SJCRH30 (cell line): ENCODE results near the gene C1orf226. TPM values are rescaled to one million over a fixed set of nuclear protein-coding genes. Genes with fewer than 3 reads are reported as not detected.
"Not testable (repeated sequence)": the region's sequence is repeated elsewhere in the genome, so short reads cannot be mapped to it uniquely, and the experiment has no call there.

ENCODE experiments used
- DNase-seq, 2 experiments: peaks; one replicate each; pipeline ENCODE4 v3.0.0-alpha.2; 2015 to 2020
- H3K27ac ChIP-seq: fragments of 250-450 bp; sonication (Bioruptor Pico); 2 replicates; pipeline ENCODE4 v1.5.1; 2020; ENCODE audit warnings: mild to moderate bottlenecking, moderate library complexity
- H3K27me3 ChIP-seq: fragments of 250-450 bp; sonication (Bioruptor Pico); 2 replicates; pipeline ENCODE4 v1.5.1; 2020; ENCODE audit warnings: mild to moderate bottlenecking, moderate library complexity
- H3K36me3 ChIP-seq: fragments of 250-450 bp; sonication (Bioruptor Pico); 2 replicates; pipeline ENCODE4 v1.5.1; 2020; ENCODE audit warnings: mild to moderate bottlenecking, moderate library complexity
- H3K4me1 ChIP-seq: fragments of 250-450 bp; sonication (Bioruptor Pico); 2 replicates; pipeline ENCODE4 v1.5.1; 2020; ENCODE audit warnings: mild to moderate bottlenecking, moderate library complexity
- H3K4me3 ChIP-seq: fragments of 250-450 bp; sonication (Bioruptor Pico); 2 replicates; pipeline ENCODE4 v1.5.1; 2020; ENCODE audit warnings: mild to moderate bottlenecking, moderate library complexity
- H3K9me3 ChIP-seq: fragments of 250-450 bp; sonication (Bioruptor Pico); replicated peaks from 2 replicates; pipeline ENCODE4 v1.5.1; 2020; ENCODE audit warnings: mild to moderate bottlenecking, moderate library complexity
- total RNA-seq: library from RNA; depleted of rRNA; stranded (reverse); fragments of >200 nt; shearing (Covaris generic); gene quantifications from 2 replicates; pipeline ENCODE4 v1.2.3, GENCODE V29; 2014; rRNA removed

C1orf226 gene
- total RNA-seq, 1 experiment from 2014 or later = 0.57 TPM

DNA sequence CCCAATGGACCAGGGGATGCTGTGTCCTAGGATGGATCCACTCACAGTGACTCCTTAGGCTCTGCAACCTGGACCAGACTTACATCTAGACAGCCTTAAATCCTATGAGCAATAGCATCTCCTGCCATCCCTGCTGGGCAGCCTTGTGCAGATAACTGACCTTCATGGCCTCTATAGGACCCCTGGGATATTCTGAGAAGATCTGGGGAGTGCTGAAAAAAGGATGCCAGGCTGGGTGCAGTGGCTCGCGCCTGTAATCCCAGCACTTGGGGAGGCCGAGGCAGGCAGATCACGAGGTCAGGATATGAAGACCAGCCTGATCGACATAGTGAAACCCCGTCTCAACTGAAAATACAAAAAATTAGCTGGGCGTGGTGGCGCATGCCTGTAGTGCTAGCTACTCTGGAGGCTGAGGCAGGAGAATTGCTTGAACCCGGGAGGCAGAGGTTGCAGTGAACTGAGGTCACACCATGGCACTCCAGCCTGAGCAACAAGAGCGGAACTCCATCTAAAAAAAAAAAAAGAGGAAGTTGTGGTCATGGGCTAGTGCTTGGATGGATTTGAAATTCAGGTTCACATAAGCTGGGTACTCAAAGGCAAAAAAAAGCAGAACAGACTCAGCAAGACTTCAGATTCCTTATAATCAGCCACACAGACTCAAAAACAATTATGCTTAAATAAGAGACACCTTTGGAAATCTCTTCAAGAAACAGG lies 41.3 kb downstream of the C1orf226 start:
- Histone ChIP-seq H3K4me3 (no peak overlapping the region), H3K27ac (no peak overlapping the region), H3K36me3 (no peaks in the 10 kb centered on the region), H3K4me1 (no peaks in the 10 kb centered on the region), H3K9me3 (no peaks in the 10 kb centered on the region), H3K27me3 (no peaks in the 10 kb centered on the region)
- no peak for DNase-seq

DNA sequence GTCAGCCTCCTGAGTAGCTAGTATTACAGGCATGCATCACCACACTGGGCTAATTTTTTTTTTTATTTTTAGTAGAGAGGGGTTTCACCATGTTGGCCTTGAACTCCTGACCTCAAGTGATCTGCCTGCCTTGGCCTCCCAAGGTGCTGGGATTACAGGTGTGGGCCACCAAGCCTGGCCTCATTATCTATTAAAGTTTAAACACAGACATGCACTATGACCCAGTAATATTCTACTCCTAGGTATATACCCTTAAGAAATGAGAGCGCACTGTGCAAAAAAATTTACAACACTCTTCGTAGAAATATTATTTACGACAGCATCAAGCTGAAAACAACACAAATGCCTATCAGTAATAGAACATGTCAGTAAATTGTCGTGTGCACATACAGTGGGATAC lies 49.1 kb downstream of the C1orf226 start:
- H3K9me3 ChIP-seq = no peaks in the 10 kb centered on the region
- no peak overlapping the region for H3K27ac ChIP-seq
- no peaks in the 10 kb centered on the region for H3K27me3 ChIP-seq
- DNase-seq = no peak
- H3K4me3 ChIP-seq = no peak overlapping the region
- no peaks in the 10 kb centered on the region for H3K4me1 ChIP-seq
- no peaks in the 10 kb centered on the region for H3K36me3 ChIP-seq

DNA sequence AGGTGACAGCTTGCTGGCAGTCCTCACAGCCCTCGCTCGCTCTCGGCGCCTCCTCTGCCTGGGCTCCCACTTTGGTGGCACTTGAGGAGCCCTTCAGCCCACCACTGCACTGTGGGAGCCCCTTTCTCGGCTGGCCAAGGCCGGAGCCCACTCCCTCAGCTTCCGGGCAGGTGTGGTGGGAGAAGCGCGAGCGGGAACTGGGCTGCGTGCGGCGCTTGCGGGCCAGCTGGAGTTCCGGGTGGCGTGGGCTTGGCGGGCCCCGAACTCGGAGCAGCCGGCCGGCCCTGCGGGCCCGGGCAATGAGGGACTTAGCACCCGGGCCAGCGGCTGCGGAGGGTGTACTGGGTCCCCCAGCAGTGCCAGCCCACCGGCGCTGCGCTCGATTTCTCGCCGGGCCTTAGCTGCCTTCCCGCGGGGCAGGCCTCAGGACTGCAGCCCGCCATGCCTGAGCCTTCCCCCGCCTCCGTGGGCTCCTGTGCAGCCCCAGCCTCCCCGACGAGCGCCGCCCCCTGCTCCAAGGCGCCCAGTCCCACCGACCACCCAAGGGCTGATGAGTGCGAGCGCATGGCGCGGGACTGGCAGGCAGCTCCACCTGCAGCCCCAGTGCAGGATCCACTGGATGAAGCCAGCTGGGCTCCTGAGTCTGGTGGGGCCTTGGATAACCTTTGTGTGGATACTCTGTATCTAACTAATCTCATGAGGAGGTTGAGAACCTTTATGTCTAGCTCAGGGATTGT lies 51.6 kb downstream of the C1orf226 start:
- not testable (repeated sequence) for H3K27me3 ChIP-seq, H3K9me3 ChIP-seq, H3K27ac ChIP-seq, H3K36me3 ChIP-seq, H3K4me1 ChIP-seq, DNase-seq, H3K4me3 ChIP-seq

Other genes with a start within 250 kb of the C1orf226 start
- gene SPATA46, start 4.9 kb upstream of the C1orf226 start, total RNA-seq = not detected in 2 replicates
- gene SH2D1B, start 30.4 kb downstream of the C1orf226 start, total RNA-seq = 0.08 TPM in 1 of 2 replicates, not detected in the other
- 35.3 and 38.8 TPM in 2 replicates for gene UHMK1, start 116.1 kb downstream of the C1orf226 start, total RNA-seq
- 70.7 and 76.1 TPM in 2 replicates for gene UAP1, start 180.0 kb downstream of the C1orf226 start, total RNA-seq